Liver (tissue), 9 donors: ENCODE results near the gene ABCB6. TPM values are rescaled to one million over a fixed set of nuclear protein-coding genes. Genes with fewer than 3 reads are reported as not detected.

Experiments
- DNase-seq: peaks from one replicate; pipeline ENCODE4 v3.0.0-alpha.2; 2017; ENCODE audit warnings: low spot score
- H3K27ac ChIP-seq, 2 donors: one replicate each; pipeline ENCODE4 v1.7.0; 2013; ENCODE audit warnings: inconsistent platforms in 2 of 2, low read length in 2 of 2, control low read depth in 1 of 2, low read depth in 1 of 2, mild to moderate bottlenecking in 1 of 2
- H3K27me3 ChIP-seq, 4 donors: one replicate each; pipeline versions ENCODE4 v1.6.1 to v1.7.0; 2013; ENCODE audit warnings: low read length in 3 of 4, inconsistent platforms in 1 of 4, mild to moderate bottlenecking in 1 of 4, moderate library complexity in 1 of 4; ENCODE audit not compliant: control insufficient read depth in 4 of 4, insufficient read depth in 4 of 4
- H3K36me3 ChIP-seq, 4 donors: one replicate each; pipeline versions ENCODE4 v1.6.1 to v1.7.0; 2013; ENCODE audit warnings: low read length in 3 of 4, mild to moderate bottlenecking in 3 of 4, low read depth in 1 of 4, moderate library complexity in 1 of 4; ENCODE audit not compliant: control insufficient read depth in 4 of 4, insufficient read depth in 3 of 4
- H3K4me1 ChIP-seq, 4 donors: one replicate each; pipeline versions ENCODE4 v1.6.1 to v1.7.0; 2013; ENCODE audit warnings: low read length in 3 of 4, mild to moderate bottlenecking in 3 of 4, moderate library complexity in 1 of 4; ENCODE audit not compliant: control insufficient read depth in 4 of 4, insufficient read depth in 4 of 4
- H3K4me3 ChIP-seq, 3 donors: one replicate each; pipeline versions ENCODE4 v1.6.1 to v1.7.0; 2013; ENCODE audit warnings: low read length in 3 of 3, control low read depth in 1 of 3, low read depth in 1 of 3, mild to moderate bottlenecking in 1 of 3
- H3K9ac ChIP-seq, 2 donors: one replicate each; pipeline ENCODE4 v1.7.0; 2013; ENCODE audit warnings: low read length in 2 of 2, mild to moderate bottlenecking in 2 of 2, moderate library complexity in 2 of 2, control low read depth in 1 of 2, low read depth in 1 of 2
- H3K9me3 ChIP-seq, 4 donors: one replicate each; pipeline versions ENCODE4 v1.6.1 to v1.7.0; 2013; ENCODE audit warnings: low read length in 3 of 4; ENCODE audit not compliant: control insufficient read depth in 4 of 4
- EGR1 ChIP-seq, 2 donors: IDR thresholded peaks; 2 replicates each; pipeline ENCODE4 v1.6.1; 2016 to 2018; ENCODE audit warnings: antibody characterized with exemption in 2 of 2, low read depth in 2 of 2
- FOXA2 ChIP-seq: IDR thresholded peaks from 2 replicates; pipeline ENCODE4 v1.6.1; 2016; ENCODE audit warnings: antibody characterized with exemption
- GABPA ChIP-seq, 2 donors: IDR thresholded peaks in 1 of 2; conservative IDR thresholded peaks in 1 of 2; 2 replicates each; pipeline ENCODE4 v1.6.1; 2016; ENCODE audit warnings: antibody characterized with exemption in 2 of 2, mild to moderate bottlenecking in 1 of 2, moderate library complexity in 1 of 2
- HNF4A ChIP-seq, 2 donors: conservative IDR thresholded peaks; 2 replicates each; pipeline ENCODE4 v1.6.1; 2016; ENCODE audit warnings: antibody characterized with exemption in 2 of 2, mild to moderate bottlenecking in 2 of 2
- HNF4G ChIP-seq: IDR thresholded peaks from 2 replicates; pipeline ENCODE4 v1.6.1; 2016; ENCODE audit warnings: antibody characterized with exemption
- JUND ChIP-seq, 2 donors: IDR thresholded peaks; 2 replicates each; pipeline ENCODE4 v1.6.1; 2016; ENCODE audit warnings: antibody characterized with exemption in 2 of 2
- NR2F2 ChIP-seq: IDR thresholded peaks from 2 replicates; pipeline ENCODE4 v1.6.1; 2016; ENCODE audit warnings: antibody characterized with exemption
- SP1 ChIP-seq: IDR thresholded peaks from 2 replicates; pipeline ENCODE4 v1.6.1; 2018; ENCODE audit warnings: antibody characterized with exemption, mild to moderate bottlenecking
- YY1 ChIP-seq: IDR thresholded peaks from 2 replicates; pipeline ENCODE4 v1.6.1; 2016; ENCODE audit warnings: antibody characterized with exemption, mild to moderate bottlenecking
- WGBS: extraction: QIAGEN DNeasy Blood & Tissue Kit; methylation state at CpG from one replicate; pipeline ENCODE4 v1.1.7; 2013; 5-methylcytosine and 5-hydroxymethylcytosine counted together
- polyA plus RNA-seq, 2 donors: library from polyadenylated mRNA; stranded (reverse) in 1 of 2; unstranded in 1 of 2; fragments of 200-250 nt in 1 of 2; fragments of >200 nt in 1 of 2; fragmentation: Nextera tagmentation in 1 of 2; extraction: Ambion mirVana in 1 of 2; gene quantifications; one replicate each; pipeline versions ENCODE4 v1.2.1 to v1.2.3, GENCODE V29; 2013 to 2015
- total RNA-seq, 2 donors: library from RNA; depleted of rRNA; stranded (reverse); fragments of >200 nt; gene quantifications; one replicate each; pipeline ENCODE4 v1.2.3, GENCODE V29; 2014
- TF ChIP-seq, protein P1 (sequence below): IDR thresholded peaks from 2 replicates; pipeline ENCODE4 v1.6.1; 2016; ENCODE audit warnings: antibody characterized with exemption
- TF ChIP-seq, protein P2 (sequence below): IDR thresholded peaks from 2 replicates; pipeline ENCODE4 v1.6.1; 2016; ENCODE audit warnings: antibody characterized with exemption
- TF ChIP-seq, protein P3 (sequence below): IDR thresholded peaks from 2 replicates; pipeline ENCODE4 v1.6.1; 2016; ENCODE audit warnings: antibody characterized with exemption
- TF ChIP-seq, protein P4 (sequence below): fragments of 150-350 bp; IDR thresholded peaks from 2 replicates; pipeline ENCODE4 v1.5.1; 2017; ENCODE audit warnings: improper control_type of control experiment, low read depth, low read length; ENCODE audit not compliant: missing input control
- TF ChIP-seq, protein P5 (sequence below): IDR thresholded peaks from 2 replicates; pipeline ENCODE4 v1.6.1; 2016; ENCODE audit warnings: antibody characterized with exemption, mild to moderate bottlenecking
- donor health status: healthy.
- donor health status: healthy.
- donor health status: healthy.
- donor health status: healthy.
- donor health status: healthy.

The ABCB6 gene
- total and polyA plus RNA-seq, 4 donors = 19.0 to 96.1 (median 47.8) TPM

DNA sequence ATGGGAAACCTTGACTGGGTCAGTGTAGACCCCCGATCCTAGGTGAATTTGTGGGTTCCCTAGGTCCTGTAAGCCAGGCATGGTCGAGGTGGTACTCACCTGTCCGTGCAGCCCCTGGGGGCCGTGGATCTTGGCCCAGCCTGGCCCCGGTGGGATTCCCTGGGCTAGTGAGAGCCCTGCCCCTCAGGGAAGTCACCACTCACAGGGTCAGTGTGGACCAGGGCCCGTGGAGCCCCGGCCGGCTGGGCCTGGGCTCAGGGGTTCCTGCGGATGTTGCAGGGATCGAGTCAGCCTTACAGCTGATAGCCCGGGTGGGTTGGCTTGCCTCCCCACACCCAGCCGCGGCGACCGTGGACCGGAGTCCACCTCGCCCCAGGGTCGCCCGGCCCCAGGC lies 10.2 kb upstream of the ABCB6 start:
- Histone ChIP-seq H3K27me3 (no peaks in the 10 kb centered on the region), H3K4me1 (peaks cover 7 to 22% (median 18%) of the 10 kb centered on the region in 4 donors), H3K36me3 (peaks cover 8 to 41% (median 36%) of the 10 kb centered on the region in 4 donors), H3K9ac (peak overlapping the region; percentile 85 to 89), H3K4me3 (peak overlapping the region; percentile 75 to 94 (median 87)), H3K27ac (peak overlapping the region; percentile 90 to 97), H3K9me3 (no peaks in the 10 kb centered on the region)
- 3% methylated on average over 19 of the region's 19 CpGs for WGBS
- TF ChIP-seq, protein P1, sequence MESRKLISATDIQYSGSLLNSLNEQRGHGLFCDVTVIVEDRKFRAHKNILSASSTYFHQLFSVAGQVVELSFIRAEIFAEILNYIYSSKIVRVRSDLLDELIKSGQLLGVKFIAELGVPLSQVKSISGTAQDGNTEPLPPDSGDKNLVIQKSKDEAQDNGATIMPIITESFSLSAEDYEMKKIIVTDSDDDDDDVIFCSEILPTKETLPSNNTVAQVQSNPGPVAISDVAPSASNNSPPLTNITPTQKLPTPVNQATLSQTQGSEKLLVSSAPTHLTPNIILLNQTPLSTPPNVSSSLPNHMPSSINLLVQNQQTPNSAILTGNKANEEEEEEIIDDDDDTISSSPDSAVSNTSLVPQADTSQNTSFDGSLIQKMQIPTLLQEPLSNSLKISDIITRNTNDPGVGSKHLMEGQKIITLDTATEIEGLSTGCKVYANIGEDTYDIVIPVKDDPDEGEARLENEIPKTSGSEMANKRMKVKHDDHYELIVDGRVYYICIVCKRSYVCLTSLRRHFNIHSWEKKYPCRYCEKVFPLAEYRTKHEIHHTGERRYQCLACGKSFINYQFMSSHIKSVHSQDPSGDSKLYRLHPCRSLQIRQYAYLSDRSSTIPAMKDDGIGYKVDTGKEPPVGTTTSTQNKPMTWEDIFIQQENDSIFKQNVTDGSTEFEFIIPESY = no peak
- TF ChIP-seq JUND (IDR thresholded peaks at IDR 0.05) = no peak
- TF ChIP-seq, protein P2, sequence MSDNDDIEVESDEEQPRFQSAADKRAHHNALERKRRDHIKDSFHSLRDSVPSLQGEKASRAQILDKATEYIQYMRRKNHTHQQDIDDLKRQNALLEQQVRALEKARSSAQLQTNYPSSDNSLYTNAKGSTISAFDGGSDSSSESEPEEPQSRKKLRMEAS = no peak
- TF ChIP-seq, protein P3, sequence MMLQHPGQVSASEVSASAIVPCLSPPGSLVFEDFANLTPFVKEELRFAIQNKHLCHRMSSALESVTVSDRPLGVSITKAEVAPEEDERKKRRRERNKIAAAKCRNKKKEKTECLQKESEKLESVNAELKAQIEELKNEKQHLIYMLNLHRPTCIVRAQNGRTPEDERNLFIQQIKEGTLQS = no peak
- TF ChIP-seq, protein P4, sequence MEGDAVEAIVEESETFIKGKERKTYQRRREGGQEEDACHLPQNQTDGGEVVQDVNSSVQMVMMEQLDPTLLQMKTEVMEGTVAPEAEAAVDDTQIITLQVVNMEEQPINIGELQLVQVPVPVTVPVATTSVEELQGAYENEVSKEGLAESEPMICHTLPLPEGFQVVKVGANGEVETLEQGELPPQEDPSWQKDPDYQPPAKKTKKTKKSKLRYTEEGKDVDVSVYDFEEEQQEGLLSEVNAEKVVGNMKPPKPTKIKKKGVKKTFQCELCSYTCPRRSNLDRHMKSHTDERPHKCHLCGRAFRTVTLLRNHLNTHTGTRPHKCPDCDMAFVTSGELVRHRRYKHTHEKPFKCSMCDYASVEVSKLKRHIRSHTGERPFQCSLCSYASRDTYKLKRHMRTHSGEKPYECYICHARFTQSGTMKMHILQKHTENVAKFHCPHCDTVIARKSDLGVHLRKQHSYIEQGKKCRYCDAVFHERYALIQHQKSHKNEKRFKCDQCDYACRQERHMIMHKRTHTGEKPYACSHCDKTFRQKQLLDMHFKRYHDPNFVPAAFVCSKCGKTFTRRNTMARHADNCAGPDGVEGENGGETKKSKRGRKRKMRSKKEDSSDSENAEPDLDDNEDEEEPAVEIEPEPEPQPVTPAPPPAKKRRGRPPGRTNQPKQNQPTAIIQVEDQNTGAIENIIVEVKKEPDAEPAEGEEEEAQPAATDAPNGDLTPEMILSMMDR = no peak
- no peak for DNase-seq

DNA sequence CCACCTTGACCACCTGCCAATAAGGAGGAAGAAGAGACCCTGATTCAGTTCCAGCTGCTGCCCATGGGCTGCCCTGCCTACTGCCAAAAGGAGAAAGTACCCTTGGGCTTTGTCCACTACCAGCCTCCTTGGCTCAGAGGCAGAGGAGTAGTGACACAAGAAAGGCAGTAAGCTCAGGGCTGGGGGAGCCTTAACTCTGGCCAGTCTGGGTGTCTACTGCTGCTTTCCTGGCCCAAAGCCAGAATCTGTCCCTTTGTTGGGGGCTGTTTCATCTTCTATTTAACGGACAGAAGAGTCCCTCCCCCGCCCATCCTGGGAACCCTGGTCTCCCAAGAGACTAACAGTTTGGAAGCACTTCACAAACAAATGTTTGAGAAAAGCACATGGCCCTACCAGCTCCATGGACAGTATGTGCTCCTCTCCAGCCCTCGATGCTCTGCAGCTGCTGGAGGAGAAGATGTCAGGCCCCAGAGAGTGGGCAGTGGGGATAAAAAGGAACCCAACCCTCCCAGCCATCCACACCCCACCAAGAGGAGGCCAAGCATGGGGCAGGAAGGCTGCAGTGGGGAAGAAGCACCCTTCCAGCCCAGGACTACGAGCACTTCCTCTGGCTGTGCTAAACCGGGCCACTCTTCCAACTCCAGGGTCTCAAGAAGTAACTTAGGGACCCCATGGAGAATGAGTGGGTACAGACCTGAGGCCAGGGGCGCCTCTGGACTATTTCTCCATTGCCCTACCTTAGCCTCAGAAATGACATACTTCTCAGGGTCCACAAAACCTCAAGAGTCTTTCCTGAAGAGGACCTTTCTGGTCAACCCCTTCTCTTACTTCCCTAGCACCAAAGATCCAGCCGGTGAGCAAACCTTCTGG lies 9.5 kb upstream of the ABCB6 start:
- H3K27me3 ChIP-seq = no peaks in the 10 kb centered on the region
- H3K4me1 ChIP-seq = peaks cover 7 to 22% (median 18%) of the 10 kb centered on the region in 4 donors
- TF ChIP-seq GABPA (IDR thresholded peaks at IDR 0.05 in 1 of 2, conservative IDR thresholded peaks at IDR 0.05 in 1 of 2) = no peak
- TF ChIP-seq EGR1 (IDR thresholded peaks at IDR 0.05; ENCODE audit: low read depth in 2 of 2) = no peak
- TF ChIP-seq, protein P2 = no peak
- TF ChIP-seq JUND (IDR thresholded peaks at IDR 0.05) = no peak
- TF ChIP-seq NR2F2 = no peak
- TF ChIP-seq YY1 = no peak
- no peak for TF ChIP-seq HNF4G
- no peak for TF ChIP-seq FOXA2
- TF ChIP-seq, protein P5, sequence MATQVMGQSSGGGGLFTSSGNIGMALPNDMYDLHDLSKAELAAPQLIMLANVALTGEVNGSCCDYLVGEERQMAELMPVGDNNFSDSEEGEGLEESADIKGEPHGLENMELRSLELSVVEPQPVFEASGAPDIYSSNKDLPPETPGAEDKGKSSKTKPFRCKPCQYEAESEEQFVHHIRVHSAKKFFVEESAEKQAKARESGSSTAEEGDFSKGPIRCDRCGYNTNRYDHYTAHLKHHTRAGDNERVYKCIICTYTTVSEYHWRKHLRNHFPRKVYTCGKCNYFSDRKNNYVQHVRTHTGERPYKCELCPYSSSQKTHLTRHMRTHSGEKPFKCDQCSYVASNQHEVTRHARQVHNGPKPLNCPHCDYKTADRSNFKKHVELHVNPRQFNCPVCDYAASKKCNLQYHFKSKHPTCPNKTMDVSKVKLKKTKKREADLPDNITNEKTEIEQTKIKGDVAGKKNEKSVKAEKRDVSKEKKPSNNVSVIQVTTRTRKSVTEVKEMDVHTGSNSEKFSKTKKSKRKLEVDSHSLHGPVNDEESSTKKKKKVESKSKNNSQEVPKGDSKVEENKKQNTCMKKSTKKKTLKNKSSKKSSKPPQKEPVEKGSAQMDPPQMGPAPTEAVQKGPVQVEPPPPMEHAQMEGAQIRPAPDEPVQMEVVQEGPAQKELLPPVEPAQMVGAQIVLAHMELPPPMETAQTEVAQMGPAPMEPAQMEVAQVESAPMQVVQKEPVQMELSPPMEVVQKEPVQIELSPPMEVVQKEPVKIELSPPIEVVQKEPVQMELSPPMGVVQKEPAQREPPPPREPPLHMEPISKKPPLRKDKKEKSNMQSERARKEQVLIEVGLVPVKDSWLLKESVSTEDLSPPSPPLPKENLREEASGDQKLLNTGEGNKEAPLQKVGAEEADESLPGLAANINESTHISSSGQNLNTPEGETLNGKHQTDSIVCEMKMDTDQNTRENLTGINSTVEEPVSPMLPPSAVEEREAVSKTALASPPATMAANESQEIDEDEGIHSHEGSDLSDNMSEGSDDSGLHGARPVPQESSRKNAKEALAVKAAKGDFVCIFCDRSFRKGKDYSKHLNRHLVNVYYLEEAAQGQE = no peak
- TF ChIP-seq HNF4A (conservative IDR thresholded peaks at IDR 0.05) = no peak
- no peak for TF ChIP-seq SP1
- TF ChIP-seq, protein P1 = no peak
- peak; percentile 55 for DNase-seq
- H3K9me3 ChIP-seq = no peaks in the 10 kb centered on the region
- H3K36me3 ChIP-seq = peaks cover 14 to 41% (median 36%) of the 10 kb centered on the region in 4 donors
- peak overlapping the region; percentile 85 to 89 for H3K9ac ChIP-seq
- H3K27ac ChIP-seq = peak overlapping the region; percentile 90 to 97
- 61% methylated on average over 7 of the region's 7 CpGs for WGBS
- H3K4me3 ChIP-seq = peak overlapping the region; percentile 75 to 94 (median 87)
